GM10248 (cell line): ENCODE data around the gene PPIH.

ENCODE experiments used
- CTCF ChIA-PET: fragments of 300-600 bp; sonication (Branson Sonifier 250); formaldehyde crosslinking; extraction: SDS; loops from one replicate; lab custom pipeline; 2021; ENCODE audit warnings: antibody characterized with exemption; lab: Yijun Ruan, JAX
- POLR2A ChIA-PET: fragments of 350-650 bp; sonication (Branson Sonifier 250); formaldehyde crosslinking; extraction: SDS; loops from one replicate; lab custom pipeline; 2020; ENCODE audit warnings: antibody characterized with exemption; lab: Yijun Ruan, JAX
- DNase-seq: peaks from one replicate; pipeline ENCODE4 v3.0.0; 2012; ENCODE audit errors: extremely low spot score
- CTCF ChIP-seq: IDR thresholded peaks from 2 replicates; pipeline ENCODE4 v1.5.1; 2012; ENCODE audit warnings: mild to moderate bottlenecking, low read depth; ENCODE audit errors: extremely low read depth, missing control alignments, control extremely low read depth

The PPIH gene

GRCh38 chr1:42674214-42674613 is 16.0 kb downstream of the PPIH start:
- no peak for DNase-seq
- TF ChIP-seq CTCF: no peak
- CTCF ChIA-PET: interaction anchor here (1.2 kb wide), 1 partner anchor 8 kb away, joined by 4 read pairs; no protein-coding TSS in a partner anchor
- POLR2A ChIA-PET: no interaction called here

- no peak for DNase-seq
- POLR2A ChIA-PET: no interaction called here
- no peak for TF ChIP-seq CTCF
- CTCF ChIA-PET: interaction anchor here (1.2 kb wide), 1 partner anchor 8 kb away, joined by 4 read pairs; no protein-coding TSS in a partner anchor
These were observed 16.5 kb downstream of the PPIH start for GRCh38 chr1:42674682-42675081.

GRCh38 chr1:42675467-42675866 is 17.2 kb downstream of the PPIH start:
- no peak for TF ChIP-seq CTCF
- ChIA-PET CTCF (interaction anchor here (1.2 to 1.5 kb wide), 3 partner anchors 9 to 15 kb away, joined by 3 to 4 read pairs (median 3); no protein-coding TSS in a partner anchor), POLR2A (no interaction called here)
- no peak for DNase-seq

- no peak for DNase-seq
- ChIA-PET CTCF (interaction anchor here (1.2 to 1.5 kb wide), 2 partner anchors 14 to 15 kb away, joined by 3 read pairs; no protein-coding TSS in a partner anchor), POLR2A (interaction anchor here (0.7 kb wide), 1 partner anchor 14 kb away, joined by 3 read pairs; no protein-coding TSS in a partner anchor)
These were observed 18.4 kb downstream of the PPIH start for GRCh38 chr1:42676534-42677087.

GRCh38 chr1:42679364-42679983 is 21.3 kb downstream of the PPIH start:
- ChIA-PET POLR2A (no interaction called here), CTCF (interaction anchor here (0.6 to 2.4 kb wide), 6 partner anchors 8 to 335 kb away, joined by 3 to 12 read pairs (median 3); no protein-coding TSS in a partner anchor)
- DNase-seq: no peak
- no peak for TF ChIP-seq CTCF

More at GRCh38 chr1:42676534-42677087, 18.4 kb downstream of the PPIH start:
- TF ChIP-seq CTCF: no peak

- ChIA-PET CTCF (interaction anchor here (0.6 to 1.8 kb wide), 4 partner anchors 7 to 335 kb away, joined by 3 to 4 read pairs (median 3); no protein-coding TSS in a partner anchor), POLR2A (no interaction called here)
- no peak for DNase-seq
- no peak for TF ChIP-seq CTCF
These were observed 21.8 kb downstream of the PPIH start for GRCh38 chr1:42680055-42680454.
